ENCODE results near the gene TUBB3.
"Not testable (repeated sequence)": the region's sequence is repeated elsewhere in the genome, so short reads cannot be mapped to it uniquely, and the experiment has no call there.

Gene TUBB3

DNA sequence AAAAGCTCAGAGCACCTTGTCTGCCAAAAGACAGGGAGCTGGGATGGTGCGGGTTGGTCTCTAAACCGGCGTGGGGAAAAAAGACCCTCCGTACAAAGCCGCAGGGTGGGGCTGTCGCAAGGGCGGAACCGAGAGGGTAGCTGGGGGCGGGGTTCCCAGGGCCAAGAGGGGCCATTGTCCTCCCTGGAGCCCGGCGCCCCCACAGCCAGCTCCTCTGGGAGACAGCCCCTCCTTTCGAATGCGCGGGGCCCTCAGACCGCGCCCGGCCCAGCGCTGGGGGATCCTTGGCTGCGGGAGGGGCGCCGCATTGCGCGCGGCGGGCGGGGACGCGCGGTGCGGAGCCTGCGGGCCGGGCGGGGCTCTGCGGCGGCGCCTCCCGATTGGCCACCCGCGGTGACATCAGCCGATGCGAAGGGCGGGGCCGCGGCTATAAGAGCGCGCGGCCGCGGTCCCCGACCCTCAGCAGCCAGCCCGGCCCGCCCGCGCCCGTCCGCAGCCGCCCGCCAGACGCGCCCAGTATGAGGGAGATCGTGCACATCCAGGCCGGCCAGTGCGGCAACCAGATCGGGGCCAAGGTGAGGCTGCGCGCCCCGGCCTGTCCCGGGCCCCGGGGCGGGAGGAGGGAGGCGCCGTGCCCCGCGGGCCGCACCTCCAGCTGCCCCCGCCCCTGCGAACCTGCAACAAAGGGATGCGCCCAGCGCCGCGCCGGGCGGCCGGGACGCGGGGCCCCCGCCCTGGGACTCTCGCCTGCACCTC, at the start of gene TUBB3:
Gene TUBB3, plus strand, starts transcription at position 459 of the 756 bp plus-strand sequence. Its CDS starts 60 bp downstream, at position 519.
- no peak for DNase-seq (ENCODE audit: low spot score)

DNA sequence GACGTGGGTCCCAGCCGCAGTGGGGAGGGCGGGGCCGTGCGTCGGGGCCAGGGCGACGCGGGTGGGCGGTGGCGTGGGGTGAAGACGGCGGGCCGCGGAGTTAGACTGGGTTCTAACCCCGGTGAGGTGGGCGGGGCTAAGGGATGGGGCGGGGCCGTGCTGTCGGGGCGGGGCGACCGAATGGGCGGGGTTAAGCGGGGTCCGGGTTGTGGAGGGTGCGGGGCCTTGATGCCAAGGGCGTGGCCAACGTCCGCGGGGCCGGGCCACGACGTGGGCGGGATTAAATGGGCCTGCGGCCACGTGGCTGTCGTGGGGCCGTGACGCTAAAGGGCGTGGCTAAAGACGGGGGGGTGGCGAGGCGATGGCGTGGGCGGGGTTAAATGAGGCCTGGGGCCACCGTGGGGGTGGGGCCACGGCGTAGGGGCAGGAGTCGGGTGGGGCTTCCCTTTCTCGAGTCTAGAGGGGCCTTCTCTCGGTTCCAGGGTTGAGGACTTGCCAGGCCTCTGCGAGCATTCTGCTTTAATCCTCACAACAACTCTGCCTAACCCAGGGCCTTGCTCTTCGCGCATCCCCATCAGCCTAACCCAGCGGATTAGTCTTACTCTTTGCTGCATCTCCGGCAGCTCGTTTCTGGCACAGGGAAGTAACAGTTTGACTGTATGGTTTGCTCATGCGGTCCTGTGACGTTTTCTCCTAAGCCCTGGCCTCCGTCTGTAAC, 49.0 kb upstream of the TUBB3 start:
- peak; percentile 95 for DNase-seq (ENCODE audit: low spot score)

- not testable (repeated sequence) for DNase-seq (ENCODE audit: low spot score)
Measured at GRCh38 chr16:89879123-89879522, 44.0 kb upstream of the TUBB3 start.

GRCh38 chr16:89880477-89881367, 42.4 kb upstream of the TUBB3 start:
- no peak for DNase-seq (ENCODE audit: low spot score)

- DNase-seq (ENCODE audit: low spot score), result no peak
Measured at GRCh38 chr16:89881368-89881730, 41.8 kb upstream of the TUBB3 start.

DNA sequence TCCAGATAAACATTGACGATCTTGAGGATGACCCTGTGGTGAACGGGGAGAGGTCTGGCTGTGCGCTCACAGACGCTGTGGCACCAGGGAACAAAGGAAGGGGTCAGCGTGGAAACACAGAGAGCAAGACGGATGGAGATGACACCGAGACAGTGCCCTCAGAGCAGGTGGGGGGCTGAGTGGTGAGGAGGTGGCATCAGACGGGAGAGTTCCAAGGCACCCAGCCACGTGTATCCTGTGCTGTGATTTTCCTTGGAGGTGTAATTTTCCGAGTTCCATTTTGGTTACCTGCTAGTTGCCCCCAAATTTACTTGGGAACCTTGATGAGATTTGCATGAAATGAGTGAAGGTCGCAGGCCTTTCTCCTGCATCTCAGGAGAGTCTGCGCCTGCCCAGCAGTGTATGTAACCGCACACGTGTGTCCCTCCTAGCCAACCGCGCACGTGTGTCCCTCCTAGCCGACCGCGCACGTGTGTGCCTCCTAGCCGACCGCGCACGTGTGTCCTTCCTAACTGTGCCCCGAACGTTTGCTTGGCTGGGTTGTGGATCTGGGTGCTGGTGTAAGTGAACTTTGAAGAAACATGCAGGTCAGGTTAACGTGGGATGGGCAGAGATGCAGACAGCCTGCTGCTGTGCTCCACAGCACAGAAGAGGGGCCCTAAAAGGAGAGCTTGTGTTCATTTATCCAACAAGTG, 39.6 kb upstream of the TUBB3 start:
- no peak for DNase-seq (ENCODE audit: low spot score)

DNA sequence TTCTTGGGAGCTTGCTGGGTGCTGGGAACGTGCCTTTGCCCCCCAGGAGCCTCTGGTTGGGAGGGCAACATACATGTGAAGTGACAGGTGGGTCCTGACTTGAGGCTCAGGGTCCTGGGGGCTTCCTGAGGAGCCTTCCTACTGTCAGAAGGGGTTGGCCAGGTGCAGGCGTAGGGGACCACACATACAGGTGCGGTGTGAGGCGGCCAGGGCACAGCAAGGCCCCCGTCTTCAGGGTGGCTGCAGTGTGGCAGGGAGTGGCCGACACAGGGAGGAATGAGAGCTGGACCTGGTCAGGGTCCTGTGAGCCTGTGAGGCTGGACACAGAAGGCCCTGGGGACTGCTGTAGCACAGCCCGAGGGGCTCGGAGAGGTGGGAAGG, 39.1 kb upstream of the TUBB3 start:
- DNase-seq (ENCODE audit: low spot score), result no peak

- DNase-seq (ENCODE audit: low spot score), result no peak
Measured at GRCh38 chr16:89887243-89887642, 35.9 kb upstream of the TUBB3 start.

DNA sequence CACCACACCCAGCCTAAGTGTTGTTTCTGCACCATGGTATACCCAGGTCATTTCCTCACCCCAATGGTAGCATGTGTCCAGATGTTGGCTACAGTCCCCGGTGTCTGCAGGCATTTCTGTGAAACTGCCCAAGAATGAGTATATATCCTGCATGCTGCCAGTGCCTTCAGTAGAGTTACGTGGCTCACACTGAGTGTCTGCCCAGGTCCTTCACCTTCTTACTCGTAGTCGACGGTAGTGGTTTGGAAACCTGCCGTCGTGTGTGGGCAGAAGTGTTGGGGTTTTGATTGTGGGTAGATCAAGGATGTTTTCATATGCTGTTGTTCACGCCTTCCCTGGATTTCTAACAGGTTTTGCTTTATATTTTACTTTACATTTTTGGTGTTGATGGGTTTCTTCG, 32.9 kb upstream of the TUBB3 start:
- no peak for DNase-seq (ENCODE audit: low spot score)

GRCh38 chr16:89890886-89891657, 32.1 kb upstream of the TUBB3 start:
- DNase-seq (ENCODE audit: low spot score), result no peak

DNA sequence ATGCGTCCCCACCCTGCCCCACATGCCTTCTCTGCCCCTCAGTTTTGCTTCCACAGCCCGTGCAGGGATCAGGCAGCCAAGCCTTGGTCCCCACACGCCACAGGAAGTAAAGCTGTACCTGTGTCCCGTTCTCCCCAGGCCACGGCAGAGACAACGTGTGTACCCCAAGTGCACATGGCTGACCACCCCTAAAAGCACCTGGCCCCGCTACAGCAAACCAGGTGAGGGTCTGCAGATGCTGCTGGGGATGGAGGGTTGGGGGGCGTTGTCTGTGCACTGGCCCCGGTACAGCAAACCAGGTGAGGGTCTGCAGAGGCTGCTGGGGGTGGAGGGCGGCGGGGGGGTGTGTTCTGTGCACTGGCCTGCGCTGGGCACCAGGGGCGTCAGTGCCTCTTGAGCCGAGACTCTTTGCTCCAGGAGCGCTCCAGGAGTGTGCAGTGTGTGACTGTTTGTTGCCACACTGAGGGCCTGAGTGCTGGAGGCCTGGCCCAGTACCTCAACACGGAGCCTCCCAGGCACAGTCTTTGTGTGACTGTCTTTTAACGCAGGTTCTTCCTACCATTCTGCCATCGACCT, 31.0 kb upstream of the TUBB3 start:
- DNase-seq (ENCODE audit: low spot score), result no peak

DNA sequence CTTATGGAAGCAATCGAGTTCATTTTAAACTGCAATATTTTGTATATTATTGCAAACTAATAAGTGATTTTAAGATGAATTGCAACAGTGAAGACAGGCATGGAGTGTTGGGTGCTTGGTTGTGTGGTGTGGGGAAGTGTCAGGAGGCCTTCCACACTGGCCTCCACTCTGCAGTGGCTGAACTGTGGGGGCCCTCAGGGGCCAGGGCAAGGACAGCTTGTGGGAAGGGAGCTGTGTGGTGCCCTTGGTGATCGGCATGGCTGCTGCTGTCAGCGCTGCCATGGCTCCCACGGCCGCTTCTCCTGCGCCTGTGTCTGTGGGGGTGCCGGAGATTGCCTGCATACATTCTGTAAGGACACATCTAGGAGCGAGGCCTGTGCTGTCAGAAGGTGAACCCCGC, 30.5 kb upstream of the TUBB3 start:
- no peak for DNase-seq (ENCODE audit: low spot score)

GRCh38 chr16:89893642-89894548, 29.2 kb upstream of the TUBB3 start:
- DNase-seq (ENCODE audit: low spot score), result no peak

- no peak for DNase-seq (ENCODE audit: low spot score)
Measured at GRCh38 chr16:89895482-89896250, 27.5 kb upstream of the TUBB3 start.

DNA sequence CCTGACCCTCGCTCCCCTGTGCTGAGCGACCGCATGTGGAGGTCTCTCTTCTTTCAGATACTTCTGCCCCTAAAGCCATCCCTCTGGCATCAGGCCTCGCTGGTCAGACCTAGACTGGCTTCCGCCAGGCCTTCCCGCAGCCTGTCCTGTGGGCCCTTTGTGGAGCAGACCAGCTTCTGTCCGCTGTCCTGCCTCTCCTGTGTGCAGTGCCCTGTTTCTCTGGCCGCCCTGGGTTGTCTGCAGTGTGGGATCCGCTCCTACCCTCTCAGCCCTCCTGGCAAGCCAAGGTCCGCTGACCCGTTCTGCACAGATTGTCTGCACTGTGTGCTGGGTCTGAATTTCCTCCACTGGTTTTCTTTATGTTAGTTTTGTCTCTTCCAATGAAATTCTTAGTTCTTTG, 25.9 kb upstream of the TUBB3 start:
- no peak for DNase-seq (ENCODE audit: low spot score)

GRCh38 chr16:89898201-89898967, 24.8 kb upstream of the TUBB3 start:
- DNase-seq (ENCODE audit: low spot score), result no peak

GRCh38 chr16:89899879-89900481, 23.2 kb upstream of the TUBB3 start:
- no peak for DNase-seq (ENCODE audit: low spot score)

- no peak for DNase-seq (ENCODE audit: low spot score)
Measured at GRCh38 chr16:89900885-89901284, 22.3 kb upstream of the TUBB3 start.
